DOHH2 (cell line): Measurements from ENCODE around the gene SEMA6A.

Experiments used
- H3F3A ChIP-seq: fragments of 200-600 bp; sonication (generic), shearing (Covaris generic); 2 replicates; pipeline ENCODE4 v1.6.0; 2016; ENCODE audit warnings: antibody characterized with exemption, mild to moderate bottlenecking; ENCODE audit not compliant: control insufficient read depth, insufficient read depth
- H3K27ac ChIP-seq: fragments of 200-600 bp; sonication (generic); 2 replicates; pipeline ENCODE4 v1.5.1; 2014; ENCODE audit warnings: low read depth, mild to moderate bottlenecking, low read length, moderate library complexity
- H3K27me3 ChIP-seq: fragments of 200-600 bp; sonication (generic); 2 replicates; pipeline ENCODE4 v1.6.1; 2014; ENCODE audit warnings: mild to moderate bottlenecking, low read length, mixed read lengths; ENCODE audit not compliant: control insufficient read depth
- H3K36me3 ChIP-seq: fragments of 200-600 bp; sonication (generic); 2 replicates; pipeline ENCODE4 v1.6.1; 2014; ENCODE audit warnings: mild to moderate bottlenecking, low read length, moderate library complexity, mixed read lengths; ENCODE audit not compliant: control insufficient read depth
- H3K4me1 ChIP-seq: fragments of 200-600 bp; sonication (generic); 2 replicates; pipeline ENCODE4 v1.6.1; 2014; ENCODE audit warnings: mild to moderate bottlenecking, low read length, mixed read lengths; ENCODE audit not compliant: control insufficient read depth
- H3K4me2 ChIP-seq: fragments of 200-600 bp; sonication (generic); 2 replicates; pipeline ENCODE4 v1.6.0; 2014; ENCODE audit warnings: mild to moderate bottlenecking, low read length, moderate library complexity
- H3K4me3 ChIP-seq: fragments of 200-600 bp; sonication (generic); 2 replicates; pipeline ENCODE4 v1.5.1; 2014; ENCODE audit warnings: mild to moderate bottlenecking, low read length, mixed read lengths
- H3K79me2 ChIP-seq: fragments of 200-600 bp; sonication (generic); 2 replicates; pipeline ENCODE4 v1.6.1; 2014; ENCODE audit warnings: mild to moderate bottlenecking, low read length, mixed read lengths; ENCODE audit not compliant: control insufficient read depth
- H3K9me2 ChIP-seq: fragments of 200-600 bp; sonication (generic); replicated peaks from 2 replicates; pipeline ENCODE4 v1.6.1; 2014; ENCODE audit warnings: mild to moderate bottlenecking, low read length, mixed read lengths; ENCODE audit not compliant: control insufficient read depth
- H3K9me3 ChIP-seq: fragments of 200-600 bp; sonication (generic); 2 replicates; pipeline ENCODE4 v1.6.1; 2014; ENCODE audit warnings: antibody characterized with exemption, low read length, mixed read lengths; ENCODE audit not compliant: control insufficient read depth, insufficient read depth
- H4K20me1 ChIP-seq: fragments of 200-600 bp; sonication (generic); 2 replicates; pipeline ENCODE4 v1.6.0; 2014; ENCODE audit warnings: low read depth, mild to moderate bottlenecking, antibody characterized with exemption, low read length, moderate library complexity; ENCODE audit not compliant: control insufficient read depth, insufficient read depth
- CTCF ChIP-seq: fragments of 200-600 bp; sonication (generic); IDR thresholded peaks from one replicate; pipeline ENCODE4 v1.5.1; 2014; ENCODE audit warnings: antibody characterized with exemption, mild to moderate bottlenecking, low read depth, low read length; ENCODE audit not compliant: poor library complexity, severe bottlenecking
- EZH2phosphoT487 ChIP-seq: fragments of 200-600 bp; sonication (generic); IDR thresholded peaks from 2 replicates; pipeline ENCODE4 v1.6.1; 2017; ENCODE audit warnings: borderline replicate concordance, mild to moderate bottlenecking, antibody characterized with exemption, low read length, moderate library complexity, mixed read lengths

Gene SEMA6A

GRCh38 chr5:116445311-116445710, 129.3 kb downstream of the SEMA6A start:
- Histone ChIP-seq H3K79me2 (no peaks in the 10 kb centered on the region), H3K9me3 (no peaks in the 10 kb centered on the region), H3K4me3 (no peak overlapping the region), H3F3A (no peaks in the 10 kb centered on the region), H4K20me1 (no peaks in the 10 kb centered on the region), H3K27ac (no peak overlapping the region), H3K36me3 (no peaks in the 10 kb centered on the region), H3K27me3 (no peaks in the 10 kb centered on the region), H3K4me2 (no peak overlapping the region), H3K4me1 (no peaks in the 10 kb centered on the region), H3K9me2 (no peaks in the 10 kb centered on the region)
- TF ChIP-seq EZH2phosphoT487 (no peak), CTCF (no peak)

- TF ChIP-seq CTCF = no peak
- no peak for TF ChIP-seq EZH2phosphoT487
- no peaks in the 10 kb centered on the region for H3K79me2 ChIP-seq
- H3K4me3 ChIP-seq = no peak overlapping the region
- no peaks in the 10 kb centered on the region for H3K36me3 ChIP-seq
- H3K9me2 ChIP-seq = no peaks in the 10 kb centered on the region
- H3K9me3 ChIP-seq = no peaks in the 10 kb centered on the region
- H4K20me1 ChIP-seq = no peaks in the 10 kb centered on the region
- no peaks in the 10 kb centered on the region for H3K4me1 ChIP-seq
- H3K4me2 ChIP-seq = no peak overlapping the region
- H3F3A ChIP-seq = no peaks in the 10 kb centered on the region
- no peaks in the 10 kb centered on the region for H3K27me3 ChIP-seq
- H3K27ac ChIP-seq = no peak overlapping the region
Observed at GRCh38 chr5:116444373-116445295, 130.0 kb downstream of the SEMA6A start.

- H3K79me2 ChIP-seq = no peaks in the 10 kb centered on the region
- no peak overlapping the region for H3K27ac ChIP-seq
- H3K36me3 ChIP-seq = no peaks in the 10 kb centered on the region
- H3F3A ChIP-seq = no peaks in the 10 kb centered on the region
- H3K27me3 ChIP-seq = no peaks in the 10 kb centered on the region
- TF ChIP-seq CTCF (no peak), EZH2phosphoT487 (no peak)
- no peaks in the 10 kb centered on the region for H3K9me2 ChIP-seq
- H3K4me1 ChIP-seq = no peaks in the 10 kb centered on the region
- H3K4me2 ChIP-seq = no peak overlapping the region
- no peak overlapping the region for H3K4me3 ChIP-seq
- H4K20me1 ChIP-seq = no peaks in the 10 kb centered on the region
- H3K9me3 ChIP-seq = no peaks in the 10 kb centered on the region
Observed at GRCh38 chr5:116442931-116443551, 131.6 kb downstream of the SEMA6A start.
